Mucosa of rectum (tissue), 2 donors: ENCODE measurements around the gene PSMD3.
"Not testable (repeated sequence)": the region's sequence is repeated elsewhere in the genome, so short reads cannot be mapped to it uniquely, and the experiment has no call there.

Source experiments
- H3K27ac ChIP-seq, 2 donors: one replicate each; pipeline ENCODE4 v1.7.0; 2013; ENCODE audit warnings: inconsistent platforms in 2 of 2, low read depth in 2 of 2, low read length in 2 of 2
- H3K27me3 ChIP-seq, 2 donors: one replicate each; pipeline ENCODE4 v1.7.0; 2013; ENCODE audit warnings: low read length in 2 of 2; ENCODE audit not compliant: control insufficient read depth in 2 of 2, insufficient read depth in 2 of 2
- H3K36me3 ChIP-seq, 2 donors: one replicate each; pipeline ENCODE4 v1.7.0; 2013; ENCODE audit warnings: low read length in 2 of 2; ENCODE audit not compliant: control insufficient read depth in 2 of 2, insufficient read depth in 2 of 2
- H3K4me1 ChIP-seq, 2 donors: one replicate each; pipeline ENCODE4 v1.7.0; 2013; ENCODE audit warnings: low read length in 2 of 2, mild to moderate bottlenecking in 1 of 2; ENCODE audit not compliant: control insufficient read depth in 2 of 2, insufficient read depth in 2 of 2
- H3K4me3 ChIP-seq, 2 donors: one replicate each; pipeline ENCODE4 v1.7.0; 2013; ENCODE audit warnings: low read length in 2 of 2
- H3K9ac ChIP-seq, 2 donors: one replicate each; pipeline ENCODE4 v1.7.0; 2013; ENCODE audit warnings: low read length in 2 of 2, low read depth in 1 of 2, mild to moderate bottlenecking in 1 of 2
- H3K9me3 ChIP-seq, 2 donors: one replicate each; pipeline ENCODE4 v1.7.0; 2013; ENCODE audit warnings: low read length in 2 of 2; ENCODE audit not compliant: control insufficient read depth in 2 of 2
- donor health status: healthy.
- donor health status: Normal muscosa, but diverticular disease.

Gene PSMD3

GRCh38 chr17:40010946-40011500 is 30.4 kb downstream of the PSMD3 start:
- H3K9ac ChIP-seq, H3K36me3 ChIP-seq, H3K27ac ChIP-seq, H3K27me3 ChIP-seq, H3K9me3 ChIP-seq, H3K4me3 ChIP-seq: not testable (repeated sequence)
- H3K4me1 ChIP-seq = peaks cover 17 to 19% of the 10 kb centered on the region in 2 donors

- peaks cover 17 to 19% of the 10 kb centered on the region in 2 donors for H3K4me1 ChIP-seq
- H3K4me3 ChIP-seq, H3K9ac ChIP-seq, H3K36me3 ChIP-seq, H3K27ac ChIP-seq, H3K27me3 ChIP-seq, H3K9me3 ChIP-seq: not testable (repeated sequence)
These were observed 31.5 kb downstream of the PSMD3 start for GRCh38 chr17:40012017-40012647.

GRCh38 chr17:40014375-40014980 is 33.9 kb downstream of the PSMD3 start:
- H3K4me1 ChIP-seq = peaks cover 17 to 22% of the 10 kb centered on the region in 2 donors
- no peaks in the 10 kb centered on the region for H3K9me3 ChIP-seq
- H3K9ac ChIP-seq = peak overlapping the region; percentile 24 to 63
- peaks cover 2 to 8% of the 10 kb centered on the region in 2 donors for H3K36me3 ChIP-seq
- no peak overlapping the region for H3K4me3 ChIP-seq
- peak overlapping the region in 1 of 2 donors; percentile 11 for H3K27ac ChIP-seq
- no peaks in the 10 kb centered on the region for H3K27me3 ChIP-seq

GRCh38 chr17:40015005-40015997 is 34.7 kb downstream of the PSMD3 start, which contains the start of gene CSF3:
Gene CSF3, plus strand, starts transcription at chr17:40015440. Its CDS starts 35 bp downstream, at chr17:40015475.
- Histone ChIP-seq H3K4me1 (peaks cover 17 to 22% of the 10 kb centered on the region in 2 donors), H3K9me3 (no peaks in the 10 kb centered on the region), H3K9ac (peak within 1 kb of the TSS; percentile 24 to 63), H3K27ac (peak within 1 kb of the TSS; percentile 23 to 63), H3K27me3 (no peaks in the 10 kb centered on the region), H3K36me3 (peaks cover 9 to 14% of the 10 kb centered on the region in 2 donors), H3K4me3 (no peak within 1 kb of the TSS)

GRCh38 chr17:40015998-40016985 is 35.7 kb downstream of the PSMD3 start:
- no peak overlapping the region for H3K4me3 ChIP-seq
- no peaks in the 10 kb centered on the region for H3K27me3 ChIP-seq
- peak overlapping the region in 1 of 2 donors; percentile 59 for H3K9ac ChIP-seq
- H3K36me3 ChIP-seq = peaks cover 13 to 14% of the 10 kb centered on the region in 2 donors
- H3K27ac ChIP-seq = no peak overlapping the region
- peaks cover 19 to 22% of the 10 kb centered on the region in 2 donors for H3K4me1 ChIP-seq
- H3K9me3 ChIP-seq = no peaks in the 10 kb centered on the region

GRCh38 chr17:40017422-40018080 is 36.9 kb downstream of the PSMD3 start:
- H3K4me3 ChIP-seq = no peak overlapping the region
- no peaks in the 10 kb centered on the region for H3K27me3 ChIP-seq
- H3K27ac ChIP-seq = no peak overlapping the region
- peak overlapping the region in 1 of 2 donors; percentile 15 for H3K9ac ChIP-seq
- H3K36me3 ChIP-seq = peaks cover 24 to 25% of the 10 kb centered on the region in 2 donors
- no peaks in the 10 kb centered on the region for H3K9me3 ChIP-seq
- peaks cover 23 to 24% of the 10 kb centered on the region in 2 donors for H3K4me1 ChIP-seq

GRCh38 chr17:40018211-40019121 is 37.9 kb downstream of the PSMD3 start:
- H3K36me3 ChIP-seq = peaks cover 25 to 32% of the 10 kb centered on the region in 2 donors
- peak overlapping the region in 1 of 2 donors; percentile 0 for H3K27ac ChIP-seq
- no peaks in the 10 kb centered on the region for H3K27me3 ChIP-seq
- H3K4me3 ChIP-seq = no peak overlapping the region
- H3K9me3 ChIP-seq = no peaks in the 10 kb centered on the region
- H3K9ac ChIP-seq = no peak overlapping the region
- H3K4me1 ChIP-seq = peaks cover 31 to 33% of the 10 kb centered on the region in 2 donors
